Measurements from ENCODE around the gene FOXD4L6.
A peak's percentile ranks its signal among the peaks of the same experiment; 100 is the strongest.
"Not testable (repeated sequence)": the region's sequence is repeated elsewhere in the genome, so short reads cannot be mapped to it uniquely, and the experiment has no call there.

Gene FOXD4L6

DNA sequence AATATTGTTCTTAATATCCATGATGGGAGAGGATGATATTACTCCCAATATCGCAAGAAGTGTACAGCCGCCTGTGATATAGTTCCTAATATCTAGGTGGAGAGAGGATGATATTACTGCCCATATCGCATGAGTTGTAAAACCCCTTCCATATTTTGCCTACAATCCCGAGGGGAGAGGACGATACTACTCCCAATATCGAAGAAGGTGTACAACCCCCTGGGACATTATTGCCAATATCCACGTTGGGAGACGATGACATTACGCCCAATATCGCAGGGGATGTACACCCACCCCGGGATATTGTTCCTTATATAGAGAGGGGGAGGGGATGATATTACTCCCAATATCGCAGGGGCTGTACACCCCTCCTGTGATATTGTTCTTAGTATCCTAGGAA, 17.1 kb downstream of the FOXD4L6 start:
- peaks cover 0 to 11% (median 0%) of the 10 kb centered on the region in 5 experiments for H3K27me3 ChIP-seq (replicated peaks in 2 of 5; ENCODE audit: control insufficient read depth in 4 of 5, insufficient read depth in 5 of 5, low read length in 4 of 5)

DNA sequence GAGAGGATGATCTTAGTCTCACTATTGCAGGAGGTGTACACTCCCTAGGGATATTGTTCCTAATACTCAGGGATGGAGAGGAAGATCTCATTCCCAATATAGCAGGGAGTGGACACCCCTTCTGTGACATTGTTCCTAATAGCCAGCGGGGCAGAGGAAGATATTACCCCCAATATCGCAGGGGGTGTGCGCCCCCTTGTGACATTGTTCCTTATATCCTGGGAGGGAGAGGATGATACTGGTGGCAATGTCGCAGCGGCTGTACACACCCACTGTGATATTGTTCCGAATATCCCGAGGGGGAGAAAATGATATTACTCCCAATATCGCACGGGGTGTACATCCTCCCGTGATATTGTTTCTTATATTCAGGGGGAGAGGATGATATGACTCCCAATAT, 17.6 kb downstream of the FOXD4L6 start:
- H3K4me3 ChIP-seq (ENCODE audit: control insufficient read depth in 1 of 7, extremely low read depth in 1 of 7, insufficient read depth in 4 of 7, low read depth in 2 of 7, low read length in 6 of 7); H3K4me1 ChIP-seq (ENCODE audit: control extremely low read depth in 1 of 4, control insufficient read depth in 4 of 4, insufficient read depth in 4 of 4, low read length in 3 of 4); H3K36me3 ChIP-seq (ENCODE audit: control insufficient read depth in 4 of 4, insufficient read depth in 4 of 4, low read length in 3 of 4); CTCF ChIA-PET; H3K27ac ChIP-seq (ENCODE audit: insufficient read depth in 1 of 2, low read depth in 1 of 2, low read length in 2 of 2, poor library complexity in 1 of 2, severe bottlenecking in 2 of 2); POLR2A ChIA-PET; H3K9me3 ChIP-seq (ENCODE audit: control extremely low read depth in 1 of 5, control insufficient read depth in 4 of 5, insufficient read depth in 2 of 5, low read depth in 1 of 5, low read length in 4 of 5): not testable (repeated sequence)
- DNase-seq: peak in 1 of 3 donors; percentile 26
- 41% methylated on average over 3 of the region's 10 CpGs for WGBS (ENCODE audit: insufficient coverage)
- H3K27me3 ChIP-seq (replicated peaks in 2 of 5; ENCODE audit: control insufficient read depth in 4 of 5, insufficient read depth in 5 of 5, low read length in 4 of 5): peaks cover 0 to 11% (median 0%) of the 10 kb centered on the region in 5 experiments

More for the DNA sequence above, 17.1 kb downstream of the FOXD4L6 start:
- H3K4me1 ChIP-seq (ENCODE audit: control extremely low read depth in 1 of 4, control insufficient read depth in 4 of 4, insufficient read depth in 4 of 4, low read length in 3 of 4); H3K27ac ChIP-seq (ENCODE audit: insufficient read depth in 1 of 2, low read depth in 1 of 2, low read length in 2 of 2, poor library complexity in 1 of 2, severe bottlenecking in 2 of 2); H3K4me3 ChIP-seq (ENCODE audit: control insufficient read depth in 1 of 7, extremely low read depth in 1 of 7, insufficient read depth in 4 of 7, low read depth in 2 of 7, low read length in 6 of 7); H3K36me3 ChIP-seq (ENCODE audit: control insufficient read depth in 4 of 4, insufficient read depth in 4 of 4, low read length in 3 of 4); H3K9me3 ChIP-seq (ENCODE audit: control extremely low read depth in 1 of 5, control insufficient read depth in 4 of 5, insufficient read depth in 2 of 5, low read depth in 1 of 5, low read length in 4 of 5); POLR2A ChIA-PET; CTCF ChIA-PET: not testable (repeated sequence)
- no CpG with 5 or more reads among the region's 12 CpGs for WGBS (ENCODE audit: insufficient coverage)
- DNase-seq: peak in 1 of 3 donors; percentile 2

DNA sequence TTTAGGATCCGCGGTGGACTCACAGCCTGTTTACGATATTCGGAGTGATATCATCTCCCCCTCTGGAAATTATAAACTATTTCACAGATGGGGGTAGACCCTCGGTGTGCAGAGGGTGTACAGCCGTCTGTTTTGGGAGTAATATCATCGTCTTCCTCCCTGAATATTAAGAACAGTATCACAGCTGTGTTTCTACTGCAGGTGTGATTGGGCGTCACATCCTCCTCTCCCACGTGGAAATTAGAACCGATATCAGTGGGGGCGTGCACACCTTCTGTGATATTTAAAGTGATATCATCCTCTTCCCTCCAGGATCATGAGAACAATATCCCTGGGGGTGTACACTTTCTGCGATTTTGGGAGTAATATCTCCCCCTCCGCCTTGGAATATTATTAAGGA, 19.2 kb downstream of the FOXD4L6 start:
- no CpG with 5 or more reads among the region's 13 CpGs for WGBS (ENCODE audit: insufficient coverage)
- CTCF ChIA-PET; H3K9me3 ChIP-seq (ENCODE audit: control extremely low read depth in 1 of 5, control insufficient read depth in 4 of 5, insufficient read depth in 2 of 5, low read depth in 1 of 5, low read length in 4 of 5); H3K27ac ChIP-seq (ENCODE audit: insufficient read depth in 1 of 2, low read depth in 1 of 2, low read length in 2 of 2, poor library complexity in 1 of 2, severe bottlenecking in 2 of 2); POLR2A ChIA-PET; DNase-seq; H3K4me1 ChIP-seq (ENCODE audit: control extremely low read depth in 1 of 4, control insufficient read depth in 4 of 4, insufficient read depth in 4 of 4, low read length in 3 of 4); H3K4me3 ChIP-seq (ENCODE audit: control insufficient read depth in 1 of 7, extremely low read depth in 1 of 7, insufficient read depth in 4 of 7, low read depth in 2 of 7, low read length in 6 of 7); H3K36me3 ChIP-seq (ENCODE audit: control insufficient read depth in 4 of 4, insufficient read depth in 4 of 4, low read length in 3 of 4): not testable (repeated sequence)
- peaks cover 0 to 11% (median 0%) of the 10 kb centered on the region in 5 experiments for H3K27me3 ChIP-seq (replicated peaks in 2 of 5; ENCODE audit: control insufficient read depth in 4 of 5, insufficient read depth in 5 of 5, low read length in 4 of 5)

DNA sequence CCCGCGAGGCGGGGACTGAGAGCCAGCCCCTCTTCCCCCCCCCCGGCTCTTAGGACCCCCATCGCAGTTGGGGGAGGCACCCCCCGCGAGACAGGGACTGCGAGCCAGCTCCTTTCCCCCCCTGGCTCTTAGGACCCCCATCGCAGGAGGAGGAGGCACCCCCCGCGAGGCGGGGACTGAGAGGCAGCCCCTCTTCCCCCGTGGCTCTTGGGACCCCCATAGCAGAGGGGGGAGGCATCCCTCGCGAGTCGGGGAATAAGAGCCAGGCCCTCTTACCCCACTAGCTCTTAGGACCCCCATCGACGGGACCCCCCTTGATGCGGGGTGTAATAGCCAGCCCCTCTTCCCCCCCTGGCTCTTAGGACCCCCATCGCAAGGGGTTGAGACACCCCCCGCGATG, 19.7 kb downstream of the FOXD4L6 start:
- H3K36me3 ChIP-seq (ENCODE audit: control insufficient read depth in 4 of 4, insufficient read depth in 4 of 4, low read length in 3 of 4); CTCF ChIA-PET; H3K27ac ChIP-seq (ENCODE audit: insufficient read depth in 1 of 2, low read depth in 1 of 2, low read length in 2 of 2, poor library complexity in 1 of 2, severe bottlenecking in 2 of 2); H3K4me3 ChIP-seq (ENCODE audit: control insufficient read depth in 1 of 7, extremely low read depth in 1 of 7, insufficient read depth in 4 of 7, low read depth in 2 of 7, low read length in 6 of 7); POLR2A ChIA-PET; H3K9me3 ChIP-seq (ENCODE audit: control extremely low read depth in 1 of 5, control insufficient read depth in 4 of 5, insufficient read depth in 2 of 5, low read depth in 1 of 5, low read length in 4 of 5); DNase-seq; H3K4me1 ChIP-seq (ENCODE audit: control extremely low read depth in 1 of 4, control insufficient read depth in 4 of 4, insufficient read depth in 4 of 4, low read length in 3 of 4): not testable (repeated sequence)
- peaks cover 0 to 11% (median 0%) of the 10 kb centered on the region in 5 experiments for H3K27me3 ChIP-seq (replicated peaks in 2 of 5; ENCODE audit: control insufficient read depth in 4 of 5, insufficient read depth in 5 of 5, low read length in 4 of 5)
- WGBS (ENCODE audit: insufficient coverage): no CpG with 5 or more reads among the region's 22 CpGs

DNA sequence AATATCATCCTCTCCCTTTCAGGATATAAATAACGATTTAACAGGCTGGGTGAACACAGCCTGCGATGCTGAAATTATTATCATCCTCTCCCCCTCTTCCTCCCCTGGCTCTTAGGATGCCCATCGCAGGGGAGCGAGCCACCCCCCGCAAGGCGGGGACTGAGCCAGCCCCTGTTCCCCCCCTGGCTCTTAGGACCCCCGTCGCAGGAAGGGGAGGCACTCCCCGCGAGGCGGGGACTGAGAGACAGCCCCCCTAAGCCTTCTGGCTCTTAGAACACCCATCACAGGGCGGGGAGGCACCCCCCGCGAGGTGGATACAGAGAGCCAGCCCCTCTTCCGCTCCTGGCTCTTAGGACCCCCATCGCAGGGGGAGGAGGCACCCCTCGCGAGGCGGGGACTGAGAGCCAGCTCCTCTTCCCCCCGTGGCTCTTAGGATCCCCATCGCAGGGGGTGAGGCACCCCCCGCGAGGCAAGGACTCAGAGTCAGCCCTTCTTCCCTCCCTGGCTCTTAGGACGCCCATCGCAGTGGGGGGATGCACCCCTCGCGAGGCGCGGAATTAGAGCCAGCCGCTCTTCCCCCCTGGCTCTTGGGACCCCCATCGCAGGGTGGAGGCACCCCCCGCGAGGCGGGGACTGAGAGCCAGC, 21.9 kb downstream of the FOXD4L6 start:
- H3K36me3 ChIP-seq (ENCODE audit: control insufficient read depth in 4 of 4, insufficient read depth in 4 of 4, low read length in 3 of 4); H3K4me3 ChIP-seq (ENCODE audit: control insufficient read depth in 1 of 7, extremely low read depth in 1 of 7, insufficient read depth in 4 of 7, low read depth in 2 of 7, low read length in 6 of 7); DNase-seq; H3K9me3 ChIP-seq (ENCODE audit: control extremely low read depth in 1 of 5, control insufficient read depth in 4 of 5, insufficient read depth in 2 of 5, low read depth in 1 of 5, low read length in 4 of 5); POLR2A ChIA-PET; H3K4me1 ChIP-seq (ENCODE audit: control extremely low read depth in 1 of 4, control insufficient read depth in 4 of 4, insufficient read depth in 4 of 4, low read length in 3 of 4); CTCF ChIA-PET; H3K27ac ChIP-seq (ENCODE audit: insufficient read depth in 1 of 2, low read depth in 1 of 2, low read length in 2 of 2, poor library complexity in 1 of 2, severe bottlenecking in 2 of 2): not testable (repeated sequence)
- no CpG with 5 or more reads among the region's 34 CpGs for WGBS (ENCODE audit: insufficient coverage)
- H3K27me3 ChIP-seq (replicated peaks in 2 of 5; ENCODE audit: control insufficient read depth in 4 of 5, insufficient read depth in 5 of 5, low read length in 4 of 5): peaks cover 0 to 11% (median 0%) of the 10 kb centered on the region in 5 experiments

DNA sequence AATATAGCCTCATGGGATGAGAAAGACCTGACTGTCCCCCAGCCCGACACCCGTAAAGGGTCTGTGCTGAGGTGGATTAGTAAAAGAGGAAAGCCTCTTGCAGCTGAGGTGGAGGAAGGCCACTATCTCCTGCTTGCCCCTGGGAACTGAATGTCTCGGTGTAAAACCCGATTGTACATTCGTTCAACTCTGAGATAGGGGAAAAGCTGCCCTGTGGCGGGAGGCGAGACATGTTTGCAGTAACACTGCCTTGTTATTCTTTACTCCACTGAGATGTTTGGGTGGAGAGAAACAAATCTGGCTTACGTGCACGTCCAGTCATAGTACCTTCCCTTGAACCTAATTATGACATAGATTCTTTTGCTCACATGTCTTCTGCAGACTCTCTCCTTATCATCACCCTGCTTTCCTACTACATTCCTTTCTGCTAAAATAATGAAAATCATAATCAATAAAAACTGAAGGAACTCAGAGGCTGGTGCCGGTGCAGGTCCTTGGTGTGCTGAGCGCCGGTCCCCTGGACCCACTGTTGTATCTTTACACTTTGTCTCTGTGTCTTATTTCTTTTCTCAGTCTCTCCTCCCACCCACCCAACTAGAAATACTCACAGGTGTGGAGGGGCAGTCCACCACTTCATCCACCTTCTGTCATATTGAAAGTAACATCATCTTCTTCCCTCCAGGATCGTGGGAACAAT, 22.8 kb downstream of the FOXD4L6 start:
- CTCF ChIA-PET, POLR2A ChIA-PET: not testable (repeated sequence)

DNA sequence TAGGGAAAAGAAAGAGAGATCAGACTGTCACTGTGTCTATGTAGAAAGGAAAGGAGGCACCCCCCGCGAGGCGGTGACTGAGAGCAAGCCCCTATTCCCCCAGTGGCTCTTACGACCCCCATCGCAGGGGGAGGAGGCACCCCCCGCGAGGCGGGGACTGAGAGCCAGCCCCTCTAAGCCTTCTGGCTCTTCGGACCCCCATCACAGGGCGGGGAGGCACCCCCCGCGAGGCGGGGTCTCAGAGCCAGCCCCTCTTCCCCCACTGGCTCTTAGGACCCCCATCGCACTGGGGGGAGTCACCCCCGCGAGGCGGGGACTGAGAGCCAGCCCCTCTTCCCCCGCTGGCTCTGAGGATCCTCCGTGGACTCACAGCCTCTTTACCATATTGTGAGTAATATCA, 23.9 kb downstream of the FOXD4L6 start:
- H3K9me3 ChIP-seq (ENCODE audit: control extremely low read depth in 1 of 5, control insufficient read depth in 4 of 5, insufficient read depth in 2 of 5, low read depth in 1 of 5, low read length in 4 of 5); DNase-seq; H3K4me3 ChIP-seq (ENCODE audit: control insufficient read depth in 1 of 7, extremely low read depth in 1 of 7, insufficient read depth in 4 of 7, low read depth in 2 of 7, low read length in 6 of 7); POLR2A ChIA-PET; CTCF ChIA-PET; H3K27me3 ChIP-seq (replicated peaks in 2 of 5; ENCODE audit: control insufficient read depth in 4 of 5, insufficient read depth in 5 of 5, low read length in 4 of 5); H3K27ac ChIP-seq (ENCODE audit: insufficient read depth in 1 of 2, low read depth in 1 of 2, low read length in 2 of 2, poor library complexity in 1 of 2, severe bottlenecking in 2 of 2); H3K4me1 ChIP-seq (ENCODE audit: control extremely low read depth in 1 of 4, control insufficient read depth in 4 of 4, insufficient read depth in 4 of 4, low read length in 3 of 4); H3K36me3 ChIP-seq (ENCODE audit: control insufficient read depth in 4 of 4, insufficient read depth in 4 of 4, low read length in 3 of 4): not testable (repeated sequence)
- WGBS (ENCODE audit: insufficient coverage): no CpG with 5 or more reads among the region's 19 CpGs

More for the DNA sequence above, 22.8 kb downstream of the FOXD4L6 start:
- not testable (repeated sequence) for H3K27me3 ChIP-seq (replicated peaks in 2 of 5; ENCODE audit: control insufficient read depth in 4 of 5, insufficient read depth in 5 of 5, low read length in 4 of 5); H3K36me3 ChIP-seq (ENCODE audit: control insufficient read depth in 4 of 4, insufficient read depth in 4 of 4, low read length in 3 of 4); DNase-seq; H3K9me3 ChIP-seq (ENCODE audit: control extremely low read depth in 1 of 5, control insufficient read depth in 4 of 5, insufficient read depth in 2 of 5, low read depth in 1 of 5, low read length in 4 of 5); H3K4me3 ChIP-seq (ENCODE audit: control insufficient read depth in 1 of 7, extremely low read depth in 1 of 7, insufficient read depth in 4 of 7, low read depth in 2 of 7, low read length in 6 of 7); H3K27ac ChIP-seq (ENCODE audit: insufficient read depth in 1 of 2, low read depth in 1 of 2, low read length in 2 of 2, poor library complexity in 1 of 2, severe bottlenecking in 2 of 2); H3K4me1 ChIP-seq (ENCODE audit: control extremely low read depth in 1 of 4, control insufficient read depth in 4 of 4, insufficient read depth in 4 of 4, low read length in 3 of 4)
- no CpG with 5 or more reads among the region's 13 CpGs for WGBS (ENCODE audit: insufficient coverage)
